ENCODE data around the gene RTN4.
A peak's percentile ranks its signal among the peaks of the same experiment; 100 is the strongest.
"Not testable (repeated sequence)": the region's sequence is repeated elsewhere in the genome, so short reads cannot be mapped to it uniquely, and the experiment has no call there.

Gene RTN4

GRCh38 chr2:55054106-55054875, 4.0 kb upstream of the RTN4 start:
- peaks cover 13% of the 10 kb centered on the region for H3K36me3 Mint-ChIP-seq
- ATAC-seq, result no peak
- peak overlapping the region; percentile 18 for H3K4me3 Mint-ChIP-seq
- no peak for DNase-seq (ENCODE audit: low spot score in 2 of 2)
- no peaks in the 10 kb centered on the region for H3K9me3 Mint-ChIP-seq
- peaks cover 33% of the 10 kb centered on the region for H3K4me1 Mint-ChIP-seq
- no peak overlapping the region for H3K27ac Mint-ChIP-seq

DNA sequence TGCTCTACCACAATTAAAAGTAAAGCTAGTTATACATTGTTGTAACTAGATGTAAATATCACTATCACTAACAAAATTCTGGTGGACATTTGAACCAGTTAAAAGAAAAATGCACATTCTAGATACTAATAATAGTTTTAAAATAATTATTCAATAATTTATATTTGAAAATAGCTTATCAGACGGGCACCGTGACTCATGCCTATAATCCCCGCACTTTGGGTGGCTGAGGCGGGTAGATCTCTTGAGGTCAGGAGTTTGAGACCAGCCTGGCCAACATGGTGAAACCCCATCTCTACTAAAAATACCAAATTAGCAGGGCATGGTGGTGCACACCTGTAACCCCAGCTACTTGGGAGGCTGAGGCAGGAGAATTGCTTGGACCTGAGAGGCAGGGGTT, 3.0 kb upstream of the RTN4 start:
- ATAC-seq, H3K4me3 Mint-ChIP-seq: not testable (repeated sequence)

GRCh38 chr2:55052129-55053061, 2.1 kb upstream of the RTN4 start:
- Mint-ChIP-seq H3K9me3 (no peaks in the 10 kb centered on the region), H3K4me1 (peaks cover 47% of the 10 kb centered on the region), H3K27ac (peak overlapping the region; percentile 33)

More for the DNA sequence above, 3.0 kb upstream of the RTN4 start:
- peaks cover 39% of the 10 kb centered on the region for H3K4me1 Mint-ChIP-seq
- H3K36me3 Mint-ChIP-seq, result peaks cover 21% of the 10 kb centered on the region
- DNase-seq (ENCODE audit: low spot score in 2 of 2); H3K27ac Mint-ChIP-seq; H3K9me3 Mint-ChIP-seq: not testable (repeated sequence)

GRCh38 chr2:55051026-55051866, 995 bp upstream of the RTN4 start:
- H3K27ac Mint-ChIP-seq, result peak overlapping the region; percentile 99
- no peaks in the 10 kb centered on the region for H3K9me3 Mint-ChIP-seq
- peaks cover 55% of the 10 kb centered on the region for H3K4me1 Mint-ChIP-seq
- H3K36me3 Mint-ChIP-seq, result peaks cover 29% of the 10 kb centered on the region
- DNase-seq (ENCODE audit: low spot score in 2 of 2) (peak in 1 of 2 donors; percentile 66), ATAC-seq (no peak)
- peak overlapping the region; percentile 96 for H3K4me3 Mint-ChIP-seq

More at GRCh38 chr2:55052129-55053061, 2.1 kb upstream of the RTN4 start:
- no peak for DNase-seq (ENCODE audit: low spot score in 2 of 2)
- Mint-ChIP-seq H3K36me3 (peaks cover 23% of the 10 kb centered on the region), H3K4me3 (peak overlapping the region; percentile 96)
- ATAC-seq, result no peak

DNA sequence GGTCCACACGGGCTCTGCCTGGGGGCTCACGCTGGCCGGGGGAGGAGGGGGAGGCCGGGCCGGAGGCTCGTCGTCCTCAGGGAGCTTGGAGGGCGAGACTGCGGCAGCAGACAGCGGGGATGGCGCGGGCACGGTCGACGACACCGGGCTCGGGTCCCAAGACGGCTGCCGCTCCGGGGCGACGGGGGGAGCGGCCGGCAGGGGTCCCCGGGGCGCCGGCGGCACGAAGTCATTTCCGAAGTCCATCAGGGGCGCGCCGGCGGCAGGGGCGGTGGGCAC, 491 bp downstream of the RTN4 start:
- H3K27ac Mint-ChIP-seq, result peak overlapping the region; percentile 99
- no peaks in the 10 kb centered on the region for H3K9me3 Mint-ChIP-seq
- ATAC-seq (peak; percentile 1), DNase-seq (ENCODE audit: low spot score in 2 of 2) (peak in 1 of 2 donors; percentile 78)
- H3K36me3 Mint-ChIP-seq, result peaks cover 29% of the 10 kb centered on the region
- peaks cover 67% of the 10 kb centered on the region for H3K4me1 Mint-ChIP-seq
- H3K4me3 Mint-ChIP-seq, result peak overlapping the region; percentile 96

GRCh38 chr2:55049043-55049820, 1.0 kb downstream of the RTN4 start:
- Mint-ChIP-seq H3K36me3 (peaks cover 29% of the 10 kb centered on the region), H3K27ac (peak overlapping the region; percentile 99), H3K4me1 (peaks cover 63% of the 10 kb centered on the region), H3K9me3 (no peaks in the 10 kb centered on the region), H3K4me3 (peak overlapping the region; percentile 96)
- ATAC-seq (peak; percentile 29), DNase-seq (ENCODE audit: low spot score in 2 of 2) (peak; percentile 34 to 80)

- ATAC-seq, result no peak
- peak overlapping the region; percentile 99 for H3K27ac Mint-ChIP-seq
- peak overlapping the region; percentile 96 for H3K4me3 Mint-ChIP-seq
- DNase-seq (ENCODE audit: low spot score in 2 of 2), result no peak
- H3K4me1 Mint-ChIP-seq, result peaks cover 57% of the 10 kb centered on the region
- H3K36me3 Mint-ChIP-seq, result peaks cover 29% of the 10 kb centered on the region
- no peaks in the 10 kb centered on the region for H3K9me3 Mint-ChIP-seq
Observed at GRCh38 chr2:55048508-55049042, 1.7 kb downstream of the RTN4 start.

DNA sequence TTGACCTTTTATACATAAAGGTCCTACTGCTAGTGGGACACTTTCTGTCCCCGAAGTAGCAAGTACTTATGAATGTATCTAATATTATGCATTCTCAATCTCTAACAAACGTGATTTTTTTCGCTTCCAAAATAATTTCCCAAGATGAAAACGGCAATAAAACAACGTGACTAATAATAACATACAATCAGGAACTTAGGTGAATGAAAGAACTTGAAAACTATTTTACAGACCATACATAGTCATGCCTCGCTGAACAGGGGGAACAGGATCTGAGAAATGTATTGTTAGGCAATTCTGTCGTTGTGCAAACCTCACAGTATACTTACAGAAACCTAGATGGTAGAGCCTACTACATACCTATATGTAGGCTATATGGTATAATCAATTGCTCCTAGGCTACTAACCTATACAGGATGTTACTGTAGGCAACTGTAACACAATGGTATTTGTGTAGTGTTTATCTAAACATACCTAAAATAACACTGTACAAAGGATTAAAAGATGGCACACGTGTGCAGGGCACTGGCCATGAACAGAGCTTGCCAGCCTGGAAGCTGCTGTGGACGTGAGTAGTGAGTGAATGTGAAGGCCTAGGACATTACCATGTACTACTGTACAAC, 2.5 kb downstream of the RTN4 start:
- H3K4me3 Mint-ChIP-seq, result peak overlapping the region; percentile 96
- DNase-seq (ENCODE audit: low spot score in 2 of 2) (no peak), ATAC-seq (no peak)
- peaks cover 29% of the 10 kb centered on the region for H3K36me3 Mint-ChIP-seq
- H3K27ac Mint-ChIP-seq, result no peak overlapping the region
- H3K9me3 Mint-ChIP-seq, result no peaks in the 10 kb centered on the region
- peaks cover 56% of the 10 kb centered on the region for H3K4me1 Mint-ChIP-seq

GRCh38 chr2:55045780-55046179, 4.5 kb downstream of the RTN4 start:
- Mint-ChIP-seq H3K9me3 (no peaks in the 10 kb centered on the region), H3K27ac (no peak overlapping the region), H3K36me3 (peaks cover 25% of the 10 kb centered on the region), H3K4me3 (no peak overlapping the region), H3K4me1 (peaks cover 39% of the 10 kb centered on the region)
- DNase-seq (ENCODE audit: low spot score in 2 of 2), result no peak
- no peak for ATAC-seq

GRCh38 chr2:55043841-55044240, 6.4 kb downstream of the RTN4 start:
- H3K4me1 Mint-ChIP-seq, result peaks cover 35% of the 10 kb centered on the region
- ATAC-seq, result no peak

DNA sequence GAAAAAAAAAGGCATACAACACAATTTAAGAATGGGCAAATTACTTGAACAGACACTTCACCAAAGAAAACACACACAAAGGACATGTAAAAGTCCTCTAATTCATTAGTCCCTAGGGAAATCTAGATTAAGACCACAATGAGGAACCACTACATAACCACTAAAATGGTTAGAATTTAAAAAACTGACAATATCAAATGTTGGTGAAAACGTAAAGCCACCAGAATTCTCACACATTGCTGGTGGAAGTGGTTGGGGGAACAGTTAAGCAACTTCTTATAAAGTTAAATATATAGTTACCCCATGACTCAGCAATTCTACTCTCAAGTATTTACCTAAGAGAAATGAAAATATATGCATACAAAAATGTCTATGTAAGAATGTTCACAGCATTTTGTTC, 11.8 kb downstream of the RTN4 start:
- ATAC-seq (no peak), DNase-seq (ENCODE audit: low spot score in 2 of 2) (no peak)
- no peak overlapping the region for H3K4me3 Mint-ChIP-seq
- peaks cover 5% of the 10 kb centered on the region for H3K36me3 Mint-ChIP-seq
- no peak overlapping the region for H3K27ac Mint-ChIP-seq
- peaks cover 3% of the 10 kb centered on the region for H3K9me3 Mint-ChIP-seq
- H3K4me1 Mint-ChIP-seq, result peaks cover 38% of the 10 kb centered on the region

More at GRCh38 chr2:55043841-55044240, 6.4 kb downstream of the RTN4 start:
- Mint-ChIP-seq H3K27ac (no peak overlapping the region), H3K36me3 (peaks cover 12% of the 10 kb centered on the region), H3K9me3 (no peaks in the 10 kb centered on the region), H3K4me3 (no peak overlapping the region)
- no peak for DNase-seq (ENCODE audit: low spot score in 2 of 2)

GRCh38 chr2:55035716-55036115, 14.5 kb downstream of the RTN4 start:
- DNase-seq (ENCODE audit: low spot score in 2 of 2) (no peak), ATAC-seq (no peak)
- no peak overlapping the region for H3K27ac Mint-ChIP-seq
- peaks cover 5% of the 10 kb centered on the region for H3K36me3 Mint-ChIP-seq
- H3K4me3 Mint-ChIP-seq, result no peak overlapping the region
- peaks cover 3% of the 10 kb centered on the region for H3K9me3 Mint-ChIP-seq
- peaks cover 54% of the 10 kb centered on the region for H3K4me1 Mint-ChIP-seq

DNA sequence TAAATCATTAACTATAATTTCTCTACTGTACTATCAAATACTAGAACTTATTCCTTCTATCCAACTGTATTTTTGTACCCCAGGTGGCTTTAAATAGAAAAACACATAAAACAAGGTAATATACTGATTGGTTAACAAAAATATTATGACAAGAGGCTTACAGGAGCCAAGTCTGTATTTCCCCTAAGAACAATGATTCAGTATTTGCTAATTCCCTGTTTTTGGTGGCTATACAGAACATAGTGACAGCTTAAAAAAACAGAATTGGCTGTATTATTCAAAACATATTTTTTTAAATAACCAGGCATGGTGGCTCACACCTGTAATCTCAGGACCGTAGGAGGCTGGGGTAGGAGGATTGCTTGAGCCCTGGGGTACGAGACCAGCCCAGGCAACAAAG, 16.3 kb downstream of the RTN4 start:
- no peak for DNase-seq (ENCODE audit: low spot score in 2 of 2)
- Mint-ChIP-seq H3K4me1 (peaks cover 51% of the 10 kb centered on the region), H3K36me3 (peaks cover 5% of the 10 kb centered on the region), H3K27ac (no peak overlapping the region), H3K9me3 (peaks cover 3% of the 10 kb centered on the region), H3K4me3 (no peak overlapping the region)
- ATAC-seq, result no peak
